ENCODE measurements around the gene OTUD7B.
A peak's percentile ranks its signal among the peaks of the same experiment; 100 is the strongest.
"Not testable (repeated sequence)": the region's sequence is repeated elsewhere in the genome, so short reads cannot be mapped to it uniquely, and the experiment has no call there.

The OTUD7B gene

DNA sequence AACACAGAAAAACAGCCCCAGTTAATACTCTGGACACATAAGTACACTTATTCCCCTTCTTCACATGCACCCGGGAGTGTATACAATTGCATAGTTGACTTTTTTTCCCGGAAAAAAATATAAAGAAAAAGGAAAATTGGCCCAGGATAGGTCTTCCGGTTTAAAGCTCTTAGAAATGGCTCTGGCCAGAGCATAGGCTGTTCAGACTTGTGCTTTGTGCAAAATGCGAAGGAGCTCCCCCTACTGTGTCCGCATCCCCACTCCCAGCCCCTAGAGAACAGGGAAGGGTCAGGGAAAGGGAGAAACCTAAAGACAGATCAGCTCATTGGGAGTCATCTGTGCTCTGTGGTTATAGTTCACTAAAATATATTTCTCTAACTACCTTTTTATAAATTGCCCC, 68.3 kb downstream of the OTUD7B start:
- no peaks in the 10 kb centered on the region for H3K27me3 Mint-ChIP-seq (ENCODE audit: low read depth, poor library complexity)
- TF ChIP-seq, protein P1, sequence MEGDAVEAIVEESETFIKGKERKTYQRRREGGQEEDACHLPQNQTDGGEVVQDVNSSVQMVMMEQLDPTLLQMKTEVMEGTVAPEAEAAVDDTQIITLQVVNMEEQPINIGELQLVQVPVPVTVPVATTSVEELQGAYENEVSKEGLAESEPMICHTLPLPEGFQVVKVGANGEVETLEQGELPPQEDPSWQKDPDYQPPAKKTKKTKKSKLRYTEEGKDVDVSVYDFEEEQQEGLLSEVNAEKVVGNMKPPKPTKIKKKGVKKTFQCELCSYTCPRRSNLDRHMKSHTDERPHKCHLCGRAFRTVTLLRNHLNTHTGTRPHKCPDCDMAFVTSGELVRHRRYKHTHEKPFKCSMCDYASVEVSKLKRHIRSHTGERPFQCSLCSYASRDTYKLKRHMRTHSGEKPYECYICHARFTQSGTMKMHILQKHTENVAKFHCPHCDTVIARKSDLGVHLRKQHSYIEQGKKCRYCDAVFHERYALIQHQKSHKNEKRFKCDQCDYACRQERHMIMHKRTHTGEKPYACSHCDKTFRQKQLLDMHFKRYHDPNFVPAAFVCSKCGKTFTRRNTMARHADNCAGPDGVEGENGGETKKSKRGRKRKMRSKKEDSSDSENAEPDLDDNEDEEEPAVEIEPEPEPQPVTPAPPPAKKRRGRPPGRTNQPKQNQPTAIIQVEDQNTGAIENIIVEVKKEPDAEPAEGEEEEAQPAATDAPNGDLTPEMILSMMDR (IDR thresholded peaks at IDR 0.05): peak; percentile 23
- peak; percentile 55 for DNase-seq
- H3K27ac Mint-ChIP-seq: no peak overlapping the region
- no peak overlapping the region for H3K4me3 Mint-ChIP-seq
- H3K4me1 Mint-ChIP-seq: peaks cover 59% of the 10 kb centered on the region
- H3K9me3 Mint-ChIP-seq: no peaks in the 10 kb centered on the region
- H3K36me3 Mint-ChIP-seq (ENCODE audit: low read depth): peaks cover 23% of the 10 kb centered on the region

DNA sequence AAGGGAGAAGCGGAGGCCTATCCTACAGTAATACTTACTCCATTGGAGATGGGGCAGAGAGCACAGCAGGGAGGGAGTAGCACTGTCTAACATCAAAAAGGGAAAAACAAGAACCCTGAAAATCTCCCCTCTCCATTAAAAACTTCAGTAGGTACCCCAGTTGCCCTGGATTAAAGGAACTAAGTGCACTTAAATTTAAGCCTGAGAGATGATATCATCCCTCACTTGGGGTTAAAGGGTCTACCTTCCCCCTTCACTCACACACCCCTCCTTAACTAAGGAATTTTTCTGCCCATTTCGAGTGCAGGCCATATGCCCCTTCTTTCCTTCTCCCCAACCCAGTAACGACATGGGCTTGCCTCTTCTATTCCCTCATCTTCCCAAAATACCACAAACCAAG, 70.1 kb downstream of the OTUD7B start:
- Mint-ChIP-seq H3K4me3 (no peak overlapping the region), H3K4me1 (peaks cover 77% of the 10 kb centered on the region), H3K27ac (no peak overlapping the region), H3K27me3 (ENCODE audit: low read depth, poor library complexity) (no peaks in the 10 kb centered on the region), H3K9me3 (no peaks in the 10 kb centered on the region), H3K36me3 (ENCODE audit: low read depth) (peaks cover 11% of the 10 kb centered on the region)
- no peak for DNase-seq
- TF ChIP-seq, protein P1 (IDR thresholded peaks at IDR 0.05): no peak

DNA sequence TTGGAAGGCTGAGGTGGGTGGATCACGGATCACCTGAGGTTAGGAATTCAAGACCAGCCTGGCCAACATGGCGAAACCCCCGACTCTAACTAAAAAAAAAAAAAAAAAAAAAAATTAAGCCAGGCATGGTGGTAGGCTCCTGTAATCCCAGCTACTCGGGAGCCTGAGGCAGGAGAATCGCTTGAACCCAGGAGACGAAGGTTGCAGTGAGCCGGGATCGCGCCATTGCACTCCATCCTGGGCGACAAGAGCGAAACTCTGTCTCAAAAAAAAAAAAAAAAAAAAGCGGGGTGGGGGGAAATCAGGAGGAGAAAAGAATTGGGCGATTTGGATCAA, 71.9 kb downstream of the OTUD7B start:
- not testable (repeated sequence) for H3K9me3 Mint-ChIP-seq

GRCh38 chr1:149937759-149938158, 72.8 kb downstream of the OTUD7B start:
- no peaks in the 10 kb centered on the region for H3K36me3 Mint-ChIP-seq (ENCODE audit: low read depth)
- H3K9me3 Mint-ChIP-seq: no peaks in the 10 kb centered on the region
- no peak for DNase-seq
- H3K4me3 Mint-ChIP-seq: peak overlapping the region; percentile 84
- H3K27me3 Mint-ChIP-seq (ENCODE audit: low read depth, poor library complexity): no peaks in the 10 kb centered on the region
- TF ChIP-seq, protein P1 (IDR thresholded peaks at IDR 0.05): no peak
- no peak overlapping the region for H3K27ac Mint-ChIP-seq
- peaks cover 62% of the 10 kb centered on the region for H3K4me1 Mint-ChIP-seq

More for the DNA sequence above, 71.9 kb downstream of the OTUD7B start:
- peaks cover 71% of the 10 kb centered on the region for H3K4me1 Mint-ChIP-seq
- H3K36me3 Mint-ChIP-seq (ENCODE audit: low read depth); H3K27me3 Mint-ChIP-seq (ENCODE audit: low read depth, poor library complexity); DNase-seq; H3K27ac Mint-ChIP-seq: not testable (repeated sequence)
- peak overlapping the region; percentile 67 for H3K4me3 Mint-ChIP-seq

DNA sequence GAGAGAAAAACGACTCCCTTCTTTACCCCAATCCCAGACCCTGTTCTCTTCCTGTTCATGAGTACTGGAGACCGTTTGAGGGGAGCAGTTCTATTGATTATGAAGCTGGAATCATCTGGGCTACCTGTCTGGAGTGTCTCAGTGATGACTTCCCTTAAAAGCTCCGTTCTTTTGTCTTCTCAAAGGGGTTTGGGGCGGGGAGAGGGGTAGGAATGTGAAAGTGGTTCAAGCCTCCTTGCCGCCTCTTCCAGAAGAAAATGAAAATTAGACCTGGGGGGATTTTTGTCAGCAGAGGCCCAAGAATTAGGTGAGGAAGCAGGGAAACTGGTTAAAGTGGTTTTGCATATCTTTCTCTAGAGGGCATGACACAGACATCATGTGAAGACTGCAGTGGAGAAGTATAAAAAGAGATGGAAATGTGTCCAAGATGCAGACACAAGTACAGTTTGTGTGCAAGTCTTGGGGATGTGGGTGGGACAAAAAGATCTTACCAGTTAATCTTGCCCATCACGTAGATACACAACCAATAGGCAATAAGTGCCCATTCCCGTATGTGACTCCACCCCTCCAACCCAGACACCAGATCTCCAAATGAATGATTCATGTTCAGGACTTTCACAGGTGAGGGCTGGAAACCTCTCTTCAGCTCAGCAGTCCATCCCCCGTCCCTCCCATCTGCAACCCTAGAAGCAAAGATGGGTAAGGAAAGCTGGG, 73.4 kb downstream of the OTUD7B start:
- H3K27me3 Mint-ChIP-seq (ENCODE audit: low read depth, poor library complexity): no peaks in the 10 kb centered on the region
- peaks cover 58% of the 10 kb centered on the region for H3K4me1 Mint-ChIP-seq
- peak overlapping the region; percentile 84 for H3K4me3 Mint-ChIP-seq
- H3K36me3 Mint-ChIP-seq (ENCODE audit: low read depth): peaks cover 2% of the 10 kb centered on the region
- H3K27ac Mint-ChIP-seq: no peak overlapping the region
- no peaks in the 10 kb centered on the region for H3K9me3 Mint-ChIP-seq
- no peak for DNase-seq
- TF ChIP-seq, protein P1 (IDR thresholded peaks at IDR 0.05): no peak

DNA sequence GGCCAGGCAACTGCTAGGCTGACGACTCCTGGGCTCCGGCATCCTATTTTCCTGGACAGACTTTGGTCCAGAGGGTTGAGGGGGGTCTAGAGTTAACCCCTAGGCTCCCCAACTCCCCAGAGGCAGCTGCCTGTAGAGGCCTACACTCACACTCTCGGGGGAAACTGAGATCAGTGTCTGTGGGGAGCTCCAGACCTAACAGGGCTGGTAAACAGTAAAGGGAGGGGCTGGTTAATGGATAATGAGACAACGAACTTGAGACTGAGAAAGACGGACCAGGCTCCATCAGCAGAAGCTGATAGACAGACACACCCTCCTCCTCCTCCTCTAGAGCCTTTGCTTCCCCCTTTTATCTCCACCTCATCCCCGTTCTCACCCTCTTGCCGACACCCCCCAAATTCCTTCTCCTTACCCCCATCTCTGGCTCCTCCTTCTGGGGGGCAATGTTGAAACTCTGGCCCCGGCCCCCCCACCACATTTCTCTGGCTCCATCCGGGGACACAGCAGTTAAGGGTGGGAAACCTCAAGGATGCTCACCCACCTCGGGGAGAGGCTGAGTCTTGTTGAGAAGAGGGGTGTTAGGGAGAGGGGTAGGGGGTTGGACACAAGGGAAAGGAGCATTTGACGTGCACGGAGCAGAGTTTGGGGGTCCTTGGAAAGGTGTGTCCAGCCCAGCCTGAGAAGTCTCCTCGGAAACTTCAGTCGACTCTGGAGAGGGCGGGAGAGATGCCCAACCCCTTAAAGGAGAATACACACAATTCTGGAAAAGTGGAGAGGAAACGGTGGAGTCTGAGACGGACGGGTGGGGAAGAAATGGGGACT, 74.1 kb downstream of the OTUD7B start, which contains the start of gene MTMR11:
Gene MTMR11, minus strand, starts transcription at position 710 of the 822 bp plus-strand sequence. Its CDS starts 232 bp downstream, at position 478.
- DNase-seq: no peak
- TF ChIP-seq, protein P1 (IDR thresholded peaks at IDR 0.05): no peak
- Mint-ChIP-seq H3K4me3 (peak within 1 kb of the TSS; percentile 84), H3K9me3 (no peaks in the 10 kb centered on the region), H3K4me1 (peaks cover 51% of the 10 kb centered on the region), H3K27me3 (ENCODE audit: low read depth, poor library complexity) (no peaks in the 10 kb centered on the region), H3K36me3 (ENCODE audit: low read depth) (peaks cover 10% of the 10 kb centered on the region), H3K27ac (no peak within 1 kb of the TSS)
